ENCODE results near the gene POLR1G. TPM values are rescaled to one million over a fixed set of nuclear protein-coding genes. Genes with fewer than 3 reads are reported as not detected.

Gene POLR1G
- total and polyA plus RNA-seq, 2 donors (not counting 3 experiments of a cell fraction or from before 2014, with no cell fraction given) = 6.6 to 19.5 TPM

GRCh38 chr19:45356760-45357444 lies 49.5 kb upstream of the POLR1G start:
- Histone ChIP-seq H3K79me2 (ENCODE audit: control insufficient read depth, insufficient read depth, low read length) (no peaks in the 10 kb centered on the region), H3K9me1 (replicated peaks; ENCODE audit: control insufficient read depth, extremely low read depth, insufficient read depth, low read length) (no peaks in the 10 kb centered on the region), H3K27ac (ENCODE audit: insufficient read depth, low read depth, low read length) (no peak overlapping the region), H3K4me3 (replicated peaks in 1 of 3; ENCODE audit: insufficient read depth in 1 of 3, low read depth in 1 of 3, low read length in 3 of 3) (no peak overlapping the region), H3K4me2 (ENCODE audit: insufficient read depth, low read length) (no peak overlapping the region), H4K20me1 (replicated peaks; ENCODE audit: control insufficient read depth, extremely low read depth, insufficient read depth, low read length) (no peaks in the 10 kb centered on the region), H3K27me3 (ENCODE audit: control insufficient read depth in 2 of 2, insufficient read depth in 2 of 2, low read length in 2 of 2) (no peaks in the 10 kb centered on the region), H3K9ac (replicated peaks; ENCODE audit: extremely low read depth, insufficient read depth, low read length) (no peak overlapping the region), H3K36me3 (ENCODE audit: control insufficient read depth in 2 of 2, extremely low read depth in 1 of 2, insufficient read depth in 2 of 2, low read length in 2 of 2) (peaks cover 7 to 42% of the 10 kb centered on the region in 2 experiments), H3K4me1 (ENCODE audit: control insufficient read depth, extremely low read depth, insufficient read depth, low read length) (no peaks in the 10 kb centered on the region), H2AFZ (ENCODE audit: low read depth, low read length) (no peak overlapping the region), H3K9me3 (replicated peaks; ENCODE audit: control insufficient read depth, insufficient read depth, low read length) (no peaks in the 10 kb centered on the region)
- FAIRE-seq (no peak), DNase-seq (ENCODE audit: low read depth, low spot score) (no peak)
- POLR2A ChIA-PET = no interaction called here
- BruUV-seq (replicated peaks) = no TSS peak
- intact Hi-C loops (cut with micrococcal nuclease) = no loop called here
- CTCF ChIA-PET = no interaction called here
- dilution Hi-C loops (cut with MboI; ENCODE audit: extremely low pct_ligation_motif_present, low sequenced_read_pairs) = no loop called here
- TF ChIP-seq FOS (IDR thresholded peaks at IDR 0.05; ENCODE audit: borderline replicate concordance, insufficient read depth, low read length) (no peak), MYC (IDR thresholded peaks at IDR 0.05; ENCODE audit: low read depth, low read length) (no peak), GATA2 (IDR thresholded peaks at IDR 0.05; ENCODE audit: insufficient read depth, insufficient read length, low read depth, low read length) (no peak), JUN (IDR thresholded peaks at IDR 0.05; ENCODE audit: borderline replicate concordance, insufficient read depth, insufficient read length, low read depth) (no peak), EZH2 (IDR thresholded peaks at IDR 0.05; ENCODE audit: borderline replicate concordance, low read depth, low read length, severe bottlenecking) (no peak), CTCF (IDR thresholded peaks at IDR 0.05; ENCODE audit: extremely low read depth in 1 of 2, insufficient read depth in 1 of 2, low read depth in 1 of 2, low read length in 2 of 2) (no peak), POLR2A (IDR thresholded peaks at IDR 0.05; ENCODE audit: low read depth, low read length) (no peak), POLR2AphosphoS5 (IDR thresholded peaks at IDR 0.05; ENCODE audit: insufficient read depth, low read depth, low read length) (no peak), MAX (IDR thresholded peaks at IDR 0.05; ENCODE audit: insufficient read depth, insufficient read length) (no peak)
